ENCODE results near the gene MRTFB. TPM values are rescaled to one million over a fixed set of nuclear protein-coding genes. Genes with fewer than 3 reads are reported as not detected.

Gene MRTFB
- total RNA-seq, 3 donors from 2014 or later (not counting 1 experiment from before 2014, with no cell fraction given), result 12.8 to 22.8 (median 19.6) TPM

- no peaks in the 10 kb centered on the region for H3K36me3 ChIP-seq (ENCODE audit: control insufficient read depth, insufficient read depth, low read length)
- Mint-ChIP-seq H3K36me3 (no peaks in the 10 kb centered on the region), H3K27ac (no peak overlapping the region), H3K4me1 (no peaks in the 10 kb centered on the region), H3K27me3 (ENCODE audit: low read depth in 2 of 2) (no peaks in the 10 kb centered on the region), H3K4me3 (no peak overlapping the region), H3K9me3 (no peaks in the 10 kb centered on the region)
- TF ChIP-seq CTCF (IDR thresholded peaks at IDR 0.05), result no peak
- DNase-seq, result no peak
- no peak overlapping the region for H3K27ac ChIP-seq (ENCODE audit: low read length)
- H3K27me3 ChIP-seq (ENCODE audit: control insufficient read depth, insufficient read depth, low read length), result no peaks in the 10 kb centered on the region
- ATAC-seq, result no peak
- H3K9me3 ChIP-seq (ENCODE audit: control insufficient read depth, insufficient read depth, low read length), result no peaks in the 10 kb centered on the region
- no peaks in the 10 kb centered on the region for H3K4me1 ChIP-seq (ENCODE audit: control insufficient read depth, insufficient read depth, low read length)
- WGBS (ENCODE audit: insufficient coverage), result 95% methylated on average over 5 of the region's 5 CpGs
- no peak overlapping the region for H3K4me3 ChIP-seq (ENCODE audit: low read length)
- intact Hi-C loops (cut with micrococcal nuclease), result no loop called here
Measured at GRCh38 chr16:14236401-14236800, 165.3 kb downstream of the MRTFB start.

GRCh38 chr16:14238756-14239155 is 167.6 kb downstream of the MRTFB start:
- H3K27me3 ChIP-seq (ENCODE audit: control insufficient read depth, insufficient read depth, low read length), result no peaks in the 10 kb centered on the region
- Mint-ChIP-seq H3K4me3 (no peak overlapping the region), H3K27ac (no peak overlapping the region), H3K27me3 (ENCODE audit: low read depth in 2 of 2) (no peaks in the 10 kb centered on the region), H3K4me1 (no peaks in the 10 kb centered on the region), H3K9me3 (no peaks in the 10 kb centered on the region), H3K36me3 (no peaks in the 10 kb centered on the region)
- no peak overlapping the region for H3K27ac ChIP-seq (ENCODE audit: low read length)
- intact Hi-C loops (cut with micrococcal nuclease), result no loop called here
- DNase-seq (no peak), ATAC-seq (no peak)
- H3K4me1 ChIP-seq (ENCODE audit: control insufficient read depth, insufficient read depth, low read length), result no peaks in the 10 kb centered on the region
- 92% methylated on average over 5 of the region's 5 CpGs for WGBS (ENCODE audit: insufficient coverage)
- no peak overlapping the region for H3K4me3 ChIP-seq (ENCODE audit: low read length)
- TF ChIP-seq CTCF (IDR thresholded peaks at IDR 0.05), result no peak
- no peaks in the 10 kb centered on the region for H3K9me3 ChIP-seq (ENCODE audit: control insufficient read depth, insufficient read depth, low read length)
- H3K36me3 ChIP-seq (ENCODE audit: control insufficient read depth, insufficient read depth, low read length), result no peaks in the 10 kb centered on the region

GRCh38 chr16:14239791-14240190 is 168.7 kb downstream of the MRTFB start:
- no peak for TF ChIP-seq CTCF (IDR thresholded peaks at IDR 0.05)
- Mint-ChIP-seq H3K27ac (no peak overlapping the region), H3K4me3 (no peak overlapping the region), H3K9me3 (no peaks in the 10 kb centered on the region), H3K27me3 (ENCODE audit: low read depth in 2 of 2) (no peaks in the 10 kb centered on the region), H3K36me3 (no peaks in the 10 kb centered on the region), H3K4me1 (no peaks in the 10 kb centered on the region)
- Histone ChIP-seq H3K9me3 (ENCODE audit: control insufficient read depth, insufficient read depth, low read length) (no peaks in the 10 kb centered on the region), H3K27ac (ENCODE audit: low read length) (no peak overlapping the region), H3K27me3 (ENCODE audit: control insufficient read depth, insufficient read depth, low read length) (no peaks in the 10 kb centered on the region), H3K36me3 (ENCODE audit: control insufficient read depth, insufficient read depth, low read length) (no peaks in the 10 kb centered on the region), H3K4me1 (ENCODE audit: control insufficient read depth, insufficient read depth, low read length) (no peaks in the 10 kb centered on the region), H3K4me3 (ENCODE audit: low read length) (no peak overlapping the region)
- intact Hi-C loops (cut with micrococcal nuclease), result loop anchor here (10.0 kb wide), 1 partner anchor 55 kb away; no protein-coding TSS in a partner anchor
- WGBS (ENCODE audit: insufficient coverage), result 98% methylated on average over 4 of the region's 6 CpGs
- DNase-seq, result no peak
- ATAC-seq, result no peak

- no peaks in the 10 kb centered on the region for H3K36me3 ChIP-seq (ENCODE audit: control insufficient read depth, insufficient read depth, low read length)
- H3K4me3 ChIP-seq (ENCODE audit: low read length), result no peak overlapping the region
- Mint-ChIP-seq H3K4me3 (no peak overlapping the region), H3K4me1 (no peaks in the 10 kb centered on the region), H3K9me3 (no peaks in the 10 kb centered on the region), H3K27ac (no peak overlapping the region), H3K27me3 (ENCODE audit: low read depth in 2 of 2) (no peaks in the 10 kb centered on the region), H3K36me3 (no peaks in the 10 kb centered on the region)
- H3K27ac ChIP-seq (ENCODE audit: low read length), result no peak overlapping the region
- WGBS (ENCODE audit: insufficient coverage), result 89% methylated on average over 6 of the region's 10 CpGs
- no peaks in the 10 kb centered on the region for H3K27me3 ChIP-seq (ENCODE audit: control insufficient read depth, insufficient read depth, low read length)
- H3K9me3 ChIP-seq (ENCODE audit: control insufficient read depth, insufficient read depth, low read length), result no peaks in the 10 kb centered on the region
- DNase-seq, result no peak
- H3K4me1 ChIP-seq (ENCODE audit: control insufficient read depth, insufficient read depth, low read length), result no peaks in the 10 kb centered on the region
- no peak for TF ChIP-seq CTCF (IDR thresholded peaks at IDR 0.05)
- no peak for ATAC-seq
- intact Hi-C loops (cut with micrococcal nuclease), result loop anchor here (10.0 kb wide), 1 partner anchor 56 kb away; no protein-coding TSS in a partner anchor
Measured at GRCh38 chr16:14240219-14240843, 169.2 kb downstream of the MRTFB start.

Data from natural killer cell (primary cell).